ENCODE measurements around the gene PLPPR2. TPM values are rescaled to one million over a fixed set of nuclear protein-coding genes. Genes with fewer than 3 reads are reported as not detected.

PLPPR2 gene, protein sequence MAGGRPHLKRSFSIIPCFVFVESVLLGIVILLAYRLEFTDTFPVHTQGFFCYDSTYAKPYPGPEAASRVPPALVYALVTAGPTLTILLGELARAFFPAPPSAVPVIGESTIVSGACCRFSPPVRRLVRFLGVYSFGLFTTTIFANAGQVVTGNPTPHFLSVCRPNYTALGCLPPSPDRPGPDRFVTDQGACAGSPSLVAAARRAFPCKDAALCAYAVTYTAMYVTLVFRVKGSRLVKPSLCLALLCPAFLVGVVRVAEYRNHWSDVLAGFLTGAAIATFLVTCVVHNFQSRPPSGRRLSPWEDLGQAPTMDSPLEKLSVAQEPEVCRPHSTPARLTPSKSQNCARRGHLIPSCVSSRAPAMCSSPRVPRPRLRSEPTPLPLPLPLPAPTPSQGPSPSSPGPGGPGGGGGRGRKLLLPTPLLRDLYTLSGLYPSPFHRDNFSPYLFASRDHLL
- 8.0 to 11.5 TPM (median 9.9 TPM) in 5 replicates for total RNA-seq (2022; extraction: Qiagen RNA extraction; ENCODE audit: low read depth)

DNA sequence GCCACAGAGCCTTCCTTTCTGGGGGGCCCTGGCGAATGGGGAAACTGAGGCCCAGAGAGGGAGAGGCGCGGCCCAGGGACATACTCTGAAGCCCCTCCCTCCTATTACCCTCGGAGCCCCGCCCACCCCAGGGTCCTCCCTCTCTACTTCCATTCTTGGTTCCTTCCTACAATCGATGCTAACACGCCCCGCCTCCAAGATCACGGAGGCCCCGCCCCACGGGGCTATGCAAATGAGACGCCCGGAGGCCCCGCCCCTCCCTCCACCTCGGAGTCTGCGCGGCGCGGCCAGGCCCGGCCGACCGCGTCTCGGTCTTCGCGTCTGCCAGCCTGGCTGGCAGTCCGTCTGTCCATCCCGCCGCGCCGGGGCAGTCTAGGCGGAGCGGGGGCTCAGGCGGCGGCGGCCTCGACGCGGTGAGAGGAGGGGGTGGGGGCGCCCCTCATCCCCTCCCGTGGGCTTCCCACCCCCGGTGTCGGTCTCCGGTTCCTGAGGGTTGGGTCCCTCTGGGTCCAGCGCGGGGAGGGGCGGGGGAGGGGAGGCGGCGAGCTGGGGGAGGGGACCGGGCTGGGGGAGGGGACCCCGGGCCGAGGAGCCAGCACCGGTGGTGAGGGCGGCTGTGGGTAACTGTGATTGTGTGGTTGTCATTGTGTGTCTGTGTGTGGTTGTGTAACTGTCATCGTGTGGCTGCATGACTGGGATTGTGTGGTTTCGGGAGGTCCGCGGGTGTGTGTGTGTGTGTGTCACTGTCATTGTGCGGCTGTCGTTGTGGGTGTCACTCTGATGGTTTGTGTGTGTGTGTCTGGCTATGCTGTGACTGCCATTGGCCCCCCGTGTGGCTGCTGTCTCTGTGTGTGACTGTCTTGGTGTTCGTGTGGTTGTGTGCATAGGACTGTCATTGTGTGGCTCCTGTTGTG, at the start of gene PLPPR2:
PLPPR2 (plus strand) TSS at position 273 of the 914 bp plus-strand sequence. CDS start 2,242 bp downstream, outside the sequence.

DNA sequence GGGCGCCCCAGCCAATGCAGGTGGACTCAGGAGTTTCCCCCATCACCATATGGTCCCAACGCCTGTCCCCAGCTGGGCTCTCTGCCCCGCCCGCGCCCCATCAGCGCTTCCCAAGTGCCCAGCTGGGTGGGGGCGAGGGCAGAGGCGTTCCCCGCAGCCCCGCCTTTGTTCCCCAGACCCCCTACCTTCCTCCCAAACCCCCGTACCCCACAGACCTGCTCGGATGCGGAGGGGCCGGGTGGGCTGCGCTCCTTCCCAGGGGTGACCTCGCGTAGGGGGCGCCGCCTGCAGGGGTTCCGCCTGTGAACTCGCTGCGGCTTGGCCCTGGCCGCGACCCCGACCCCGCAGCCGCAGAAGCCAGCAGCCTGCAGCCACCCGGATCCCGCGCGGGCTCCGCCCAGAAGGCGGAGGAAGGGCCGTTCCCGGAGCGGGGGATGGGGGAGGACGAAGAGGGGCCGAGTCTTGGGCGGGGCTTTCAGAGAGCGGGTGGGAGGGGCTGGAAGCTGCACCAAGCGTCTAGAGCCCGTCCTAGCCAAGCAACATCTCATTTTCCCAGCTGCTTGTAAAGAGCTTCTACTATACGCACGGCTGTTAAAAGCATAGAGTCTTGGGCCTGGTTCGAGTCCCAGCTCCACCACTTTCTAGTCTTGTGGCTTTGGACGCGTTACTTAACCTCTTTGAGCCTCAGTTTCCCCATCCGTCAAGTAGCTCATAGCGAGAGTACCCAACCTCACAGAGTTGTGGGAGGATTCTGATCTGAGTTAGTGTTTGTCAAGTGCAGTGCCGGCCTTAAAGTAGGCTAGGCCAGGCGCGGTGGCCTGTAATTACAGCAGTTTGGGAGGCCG, 15.8 kb upstream of the PLPPR2 start, which contains the start of gene RAB3D:
RAB3D (minus strand) TSS at position 404 of the 845 bp plus-strand sequence. CDS start 2,258 bp downstream, outside the sequence.

DNA sequence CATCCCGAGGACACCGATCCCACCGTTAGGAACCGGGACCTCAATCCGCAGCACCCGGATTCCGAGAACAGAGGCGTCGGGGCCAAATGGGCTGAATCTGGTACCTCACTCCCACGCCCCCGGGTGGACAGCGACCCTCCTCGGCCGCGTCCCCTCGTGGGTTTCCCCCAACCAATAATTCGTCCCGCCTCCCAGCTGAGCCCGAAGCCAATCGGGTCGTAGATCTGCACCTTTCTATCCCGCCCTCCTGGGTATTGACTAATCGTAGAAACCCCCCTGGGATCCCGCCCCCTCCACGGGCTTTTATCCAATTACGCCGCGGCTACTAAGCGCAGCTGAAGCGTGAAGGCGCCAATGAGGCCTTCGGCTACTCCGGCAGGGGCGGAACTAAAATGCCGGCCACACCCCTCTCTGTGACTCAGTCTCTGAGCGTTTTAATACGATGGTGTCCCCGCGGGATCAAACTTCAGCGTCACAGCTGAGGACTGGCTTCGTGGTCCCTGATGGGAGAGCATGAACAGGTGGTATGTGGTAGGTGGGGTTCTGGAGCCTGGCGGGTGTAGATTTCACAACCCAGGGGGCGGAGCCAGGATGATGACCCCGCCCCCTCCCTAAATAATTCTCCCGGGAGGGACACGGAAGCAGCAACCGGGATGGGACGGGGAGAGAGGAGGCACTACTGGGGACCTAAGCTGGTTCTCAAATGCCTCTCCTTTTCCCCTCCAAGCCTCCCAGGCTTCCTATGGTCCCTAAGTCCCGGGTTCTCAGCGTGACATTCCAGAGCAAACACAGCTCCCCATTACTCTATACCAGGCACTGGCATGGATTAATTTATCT, 8.9 kb upstream of the PLPPR2 start, which contains the start of the genes CCDC159 and TMEM205:
CCDC159 (plus strand) TSS at position 416 of the 837 bp plus-strand sequence; CDS start at position 504, 88 bp downstream.
TMEM205 (minus strand) TSS at position 165 of the 837 bp plus-strand sequence. CDS start 649 bp downstream, outside the sequence.

DNA sequence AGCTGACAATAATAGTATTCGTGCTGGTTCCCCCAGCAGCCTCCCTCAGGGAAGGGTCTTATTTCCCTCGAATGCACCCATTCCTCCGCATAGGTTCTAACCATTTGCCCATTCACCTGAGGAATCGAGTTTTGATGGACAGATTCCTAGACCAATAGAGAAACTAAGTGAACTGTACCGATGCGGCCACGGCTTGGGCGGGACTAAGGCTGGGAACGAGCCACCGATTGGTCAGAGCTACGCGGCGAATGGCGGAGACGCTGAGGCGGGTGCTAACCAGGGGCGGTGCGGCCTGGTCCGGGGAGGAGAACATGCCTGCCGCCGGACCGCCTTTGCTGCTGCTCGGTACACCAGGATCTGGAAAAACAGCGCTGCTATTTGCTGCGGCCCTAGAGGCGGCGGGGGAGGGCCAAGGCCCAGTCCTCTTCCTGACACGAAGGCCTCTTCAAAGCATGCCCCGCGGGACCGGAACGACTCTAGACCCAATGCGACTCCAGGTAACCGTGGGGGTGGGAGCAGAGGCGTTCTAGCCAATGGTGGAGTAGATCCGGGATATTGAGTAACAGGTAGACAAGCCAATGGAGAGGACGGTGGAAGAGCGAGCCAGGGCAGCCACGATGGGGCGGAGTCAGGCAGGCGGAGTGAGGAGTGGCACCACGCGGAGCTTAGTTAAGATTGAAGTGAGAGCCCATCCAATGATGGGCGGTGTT, 19.4 kb downstream of the PLPPR2 start, which contains the start of gene SWSAP1:
SWSAP1 (plus strand) TSS at position 234 of the 710 bp plus-strand sequence; CDS start at position 249, 15 bp downstream.

Other genes starting within 250 kb of the PLPPR2 start
- 11.8 to 14.5 TPM (median 14.2 TPM) in 5 replicates for gene SPC24, start 199.7 kb upstream of the PLPPR2 start, total RNA-seq (2022; extraction: Qiagen RNA extraction; ENCODE audit: low read depth)
- 25.7 to 36.4 TPM (median 33.2 TPM) in 5 replicates for gene KANK2, start 157.9 kb upstream of the PLPPR2 start, total RNA-seq (2022; extraction: Qiagen RNA extraction; ENCODE audit: low read depth)
- gene ANGPTL8, start 115.8 kb upstream of the PLPPR2 start, total RNA-seq (2022; extraction: Qiagen RNA extraction; ENCODE audit: low read depth) = not detected in 5 replicates
- 6.0 to 12.0 TPM (median 8.8 TPM) in 5 replicates for gene DOCK6, start 92.9 kb upstream of the PLPPR2 start, total RNA-seq (2022; extraction: Qiagen RNA extraction; ENCODE audit: low read depth)
- gene TSPAN16, start 59.3 kb upstream of the PLPPR2 start, total RNA-seq (2022; extraction: Qiagen RNA extraction; ENCODE audit: low read depth) = not detected in 5 replicates
- 2.5 to 3.2 TPM (median 2.8 TPM) in 5 replicates for gene RAB3D, start 15.8 kb upstream of the PLPPR2 start, total RNA-seq (2022; extraction: Qiagen RNA extraction; ENCODE audit: low read depth)
- gene TMEM205, start 9.2 kb upstream of the PLPPR2 start, total RNA-seq (2022; extraction: Qiagen RNA extraction; ENCODE audit: low read depth) = 95.9 to 133 TPM (median 114 TPM) in 5 replicates
- 4.4 to 6.4 TPM (median 5.7 TPM) in 5 replicates for gene CCDC159, start 8.9 kb upstream of the PLPPR2 start, total RNA-seq (2022; extraction: Qiagen RNA extraction; ENCODE audit: low read depth)
- 1.7 to 3.4 TPM (median 2.2 TPM) in 5 replicates for gene SWSAP1, start 19.2 kb downstream of the PLPPR2 start, total RNA-seq (2022; extraction: Qiagen RNA extraction; ENCODE audit: low read depth)
- gene EPOR, start 28.9 kb downstream of the PLPPR2 start, total RNA-seq (2022; extraction: Qiagen RNA extraction; ENCODE audit: low read depth) = 3.6 to 5.5 TPM (median 5.1 TPM) in 5 replicates
- gene RGL3, start 63.9 kb downstream of the PLPPR2 start, total RNA-seq (2022; extraction: Qiagen RNA extraction; ENCODE audit: low read depth) = 0.85 to 2.0 TPM (median 1.7 TPM) in 5 replicates
- 0.83 to 1.3 TPM (median 1.3 TPM) in 5 replicates for gene ODAD3, start 79.7 kb downstream of the PLPPR2 start, total RNA-seq (2022; extraction: Qiagen RNA extraction; ENCODE audit: low read depth)
- 232 to 265 TPM (median 260 TPM) in 5 replicates for gene PRKCSH, start 80.2 kb downstream of the PLPPR2 start, total RNA-seq (2022; extraction: Qiagen RNA extraction; ENCODE audit: low read depth)
- 0.02 to 0.21 TPM (median 0.11 TPM) in 3 of 5 replicates, not detected in the others for gene ELAVL3, start 125.6 kb downstream of the PLPPR2 start, total RNA-seq (2022; extraction: Qiagen RNA extraction; ENCODE audit: low read depth)
- 3.5 to 6.0 TPM (median 5.3 TPM) in 5 replicates for gene ZNF653, start 150.4 kb downstream of the PLPPR2 start, total RNA-seq (2022; extraction: Qiagen RNA extraction; ENCODE audit: low read depth)
- gene ECSIT, start 173.7 kb downstream of the PLPPR2 start, total RNA-seq (2022; extraction: Qiagen RNA extraction; ENCODE audit: low read depth) = 27.8 to 37.6 TPM (median 34.7 TPM) in 5 replicates
- 0.35 to 0.94 TPM (median 0.40 TPM) in 5 replicates for gene CNN1, start 183.4 kb downstream of the PLPPR2 start, total RNA-seq (2022; extraction: Qiagen RNA extraction; ENCODE audit: low read depth)
- gene ELOF1, start 203.8 kb downstream of the PLPPR2 start, total RNA-seq (2022; extraction: Qiagen RNA extraction; ENCODE audit: low read depth) = 91.1 to 119 TPM (median 103 TPM) in 5 replicates
- gene ACP5, start 222.2 kb downstream of the PLPPR2 start, total RNA-seq (2022; extraction: Qiagen RNA extraction; ENCODE audit: low read depth) = 0.27 to 0.43 TPM in 2 of 5 replicates, not detected in the others
- gene ZNF627, start 242.1 kb downstream of the PLPPR2 start, total RNA-seq (2022; extraction: Qiagen RNA extraction; ENCODE audit: low read depth) = 2.8 to 5.5 TPM (median 3.7 TPM) in 5 replicates

All from A549 treated with RU486 at 1 μM for 4 hours (cell line).